Tibial nerve (tissue), 4 donors: ENCODE results near the gene BEAN1. TPM values are rescaled to one million over a fixed set of nuclear protein-coding genes. Genes with fewer than 3 reads are reported as not detected.

ENCODE experiments used
- DNase-seq, 2 donors: peaks; one replicate each; pipeline ENCODE4 v3.0.0-alpha.2; 2019; ENCODE audit warnings: low spot score in 2 of 2
- H3K27ac ChIP-seq, 4 donors: fragments of 200-600 bp; sonication (generic) in 3 of 4; one replicate each; pipeline ENCODE4 v1.5.1; 2017 to 2019; ENCODE audit warnings: mild to moderate bottlenecking in 1 of 4
- H3K27me3 ChIP-seq, 2 donors: fragments of 200-600 bp; sonication (generic) in 1 of 2; one replicate each; pipeline versions ENCODE4 v1.5.1 to v1.6.0; 2017 to 2019
- H3K36me3 ChIP-seq, 3 donors: fragments of 200-600 bp; sonication (generic); one replicate each; pipeline ENCODE4 v1.5.1; 2018 to 2019
- H3K4me1 ChIP-seq, 4 donors: fragments of 200-600 bp; sonication (generic) in 3 of 4; one replicate each; pipeline ENCODE4 v1.5.1; 2017 to 2019
- H3K4me3 ChIP-seq, 4 donors: fragments of 200-600 bp; sonication (generic) in 3 of 4; one replicate each; pipeline ENCODE4 v1.5.1; 2017 to 2019; ENCODE audit warnings: mild to moderate bottlenecking in 1 of 4, moderate library complexity in 1 of 4
- H3K9me3 ChIP-seq, 4 donors: fragments of 200-600 bp; sonication (generic) in 3 of 4; one replicate each; pipeline ENCODE4 v1.5.1; 2017 to 2019
- CTCF ChIP-seq, 5 experiments: fragments of 200-600 bp in 3 of 5; fragments of 450-650 bp in 2 of 5; sonication (generic) in 3 of 5; IDR thresholded peaks; one replicate each; pipeline ENCODE4 v1.5.1; 2016 to 2019; ENCODE audit warnings: antibody characterized with exemption in 5 of 5, mild to moderate bottlenecking in 3 of 5, moderate library complexity in 2 of 5
- EP300 ChIP-seq, 2 donors: sonication (generic); formaldehyde crosslinking; IDR thresholded peaks; one replicate each; pipeline ENCODE4 v1.6.1; 2017; ENCODE audit warnings: antibody characterized with exemption in 2 of 2, mild to moderate bottlenecking in 1 of 2
- POLR2A ChIP-seq, 2 donors: fragments of 450-650 bp; IDR thresholded peaks; one replicate each; pipeline ENCODE4 v1.6.1; 2017; ENCODE audit warnings: antibody characterized with exemption in 2 of 2, mild to moderate bottlenecking in 2 of 2, moderate library complexity in 2 of 2
- WGBS, 2 donors: methylation state at CpG; one replicate each; pipeline ENCODE4 v1.1.5; 2018; 5-methylcytosine and 5-hydroxymethylcytosine counted together
- total RNA-seq, 4 donors: library from RNA; depleted of rRNA; stranded (reverse); fragments of >200 nt; gene quantifications; one replicate each; pipeline ENCODE4 v1.1.0, GENCODE V29; 2016

The BEAN1 gene
- total RNA-seq, 4 donors from 2014 or later = 0.21 to 1.4 (median 0.30) TPM; not detected in 1

GRCh38 chr16:66425651-66426050 is 1.4 kb upstream of the BEAN1 start:
- H3K36me3 ChIP-seq = no peaks in the 10 kb centered on the region
- DNase-seq = no peak
- no peaks in the 10 kb centered on the region for H3K9me3 ChIP-seq
- H3K27ac ChIP-seq = no peak overlapping the region
- H3K27me3 ChIP-seq = peaks cover 3 to 67% of the 10 kb centered on the region in 2 donors
- H3K4me3 ChIP-seq = no peak overlapping the region
- 26 to 34% methylated on average over 8 of the region's 8 CpGs for WGBS, 2 donors
- H3K4me1 ChIP-seq = peaks cover 0 to 32% (median 11%) of the 10 kb centered on the region in 4 donors
- TF ChIP-seq POLR2A (IDR thresholded peaks at IDR 0.05) (no peak), CTCF (IDR thresholded peaks at IDR 0.05) (no peak), EP300 (IDR thresholded peaks at IDR 0.05) (no peak)

- Histone ChIP-seq H3K9me3 (no peaks in the 10 kb centered on the region), H3K27ac (no peak overlapping the region), H3K27me3 (peaks cover 3 to 65% of the 10 kb centered on the region in 2 donors), H3K4me3 (peak overlapping the region; percentile 17 to 71 (median 26)), H3K4me1 (peaks cover 0 to 32% (median 11%) of the 10 kb centered on the region in 4 donors), H3K36me3 (no peaks in the 10 kb centered on the region)
- DNase-seq = no peak
- 12 to 13% methylated on average over 36 to 39 of the region's 56 CpGs for WGBS, 2 donors
- no peak for TF ChIP-seq CTCF (IDR thresholded peaks at IDR 0.05)
- TF ChIP-seq EP300 (IDR thresholded peaks at IDR 0.05) = no peak
- no peak for TF ChIP-seq POLR2A (IDR thresholded peaks at IDR 0.05)
Measured at GRCh38 chr16:66426112-66427035, 721 bp upstream of the BEAN1 start.

- H3K9me3 ChIP-seq = no peaks in the 10 kb centered on the region
- H3K4me1 ChIP-seq = peaks cover 0 to 32% (median 11%) of the 10 kb centered on the region in 4 donors
- WGBS, 2 donors = 9 to 13% methylated on average over 19 to 40 of the region's 40 CpGs
- no peaks in the 10 kb centered on the region for H3K36me3 ChIP-seq
- peak overlapping the region; percentile 10 to 71 (median 36) for H3K4me3 ChIP-seq
- H3K27ac ChIP-seq = peak overlapping the region in 1 of 4 donors; percentile 44
- H3K27me3 ChIP-seq = peaks cover 3 to 63% of the 10 kb centered on the region in 2 donors
- no peak for DNase-seq
- TF ChIP-seq CTCF (IDR thresholded peaks at IDR 0.05) (no peak), EP300 (IDR thresholded peaks at IDR 0.05) (no peak), POLR2A (IDR thresholded peaks at IDR 0.05) (no peak)
Measured at GRCh38 chr16:66427871-66428681, 981 bp downstream of the BEAN1 start.

- Histone ChIP-seq H3K9me3 (no peaks in the 10 kb centered on the region), H3K36me3 (no peaks in the 10 kb centered on the region), H3K27ac (no peak overlapping the region), H3K4me1 (peaks cover 0 to 32% (median 11%) of the 10 kb centered on the region in 4 donors), H3K27me3 (peaks cover 3 to 63% of the 10 kb centered on the region in 2 donors), H3K4me3 (no peak overlapping the region)
- 29 to 35% methylated on average over 11 of the region's 11 CpGs for WGBS, 2 donors
- no peak for DNase-seq
- no peak for TF ChIP-seq CTCF (IDR thresholded peaks at IDR 0.05)
- TF ChIP-seq POLR2A (IDR thresholded peaks at IDR 0.05) = no peak
- no peak for TF ChIP-seq EP300 (IDR thresholded peaks at IDR 0.05)
Measured at GRCh38 chr16:66428682-66429251, 1.7 kb downstream of the BEAN1 start.
